ENCODE results near the gene C2orf49.
A peak's percentile ranks its signal among the peaks of the same experiment; 100 is the strongest.
"Not testable (repeated sequence)": the region's sequence is repeated elsewhere in the genome, so short reads cannot be mapped to it uniquely, and the experiment has no call there.

The C2orf49 gene

DNA sequence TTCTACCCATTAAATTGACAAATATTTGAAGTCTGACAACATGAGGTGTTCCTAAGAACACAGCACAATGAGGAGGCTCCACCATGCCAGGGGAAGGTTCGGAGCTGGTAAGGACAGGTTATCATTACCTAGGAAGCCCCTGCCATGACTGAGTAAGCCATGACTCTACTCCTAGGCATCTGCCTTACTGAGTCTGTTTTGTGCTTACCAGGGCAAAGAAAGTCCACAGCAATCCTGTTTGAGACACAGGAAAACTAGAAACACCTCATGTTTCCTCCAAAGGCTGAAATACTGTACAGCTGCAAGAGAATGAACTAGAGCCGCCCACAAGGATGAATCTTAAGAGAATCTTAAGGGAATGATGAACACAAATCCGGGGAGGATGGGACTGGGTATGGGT lies 19.4 kb upstream of the C2orf49 start:
- H3K27ac ChIP-seq: no peak overlapping the region
- H3K9me3 ChIP-seq: no peaks in the 10 kb centered on the region
- H4K20me1 ChIP-seq: peaks cover 85% of the 10 kb centered on the region

DNA sequence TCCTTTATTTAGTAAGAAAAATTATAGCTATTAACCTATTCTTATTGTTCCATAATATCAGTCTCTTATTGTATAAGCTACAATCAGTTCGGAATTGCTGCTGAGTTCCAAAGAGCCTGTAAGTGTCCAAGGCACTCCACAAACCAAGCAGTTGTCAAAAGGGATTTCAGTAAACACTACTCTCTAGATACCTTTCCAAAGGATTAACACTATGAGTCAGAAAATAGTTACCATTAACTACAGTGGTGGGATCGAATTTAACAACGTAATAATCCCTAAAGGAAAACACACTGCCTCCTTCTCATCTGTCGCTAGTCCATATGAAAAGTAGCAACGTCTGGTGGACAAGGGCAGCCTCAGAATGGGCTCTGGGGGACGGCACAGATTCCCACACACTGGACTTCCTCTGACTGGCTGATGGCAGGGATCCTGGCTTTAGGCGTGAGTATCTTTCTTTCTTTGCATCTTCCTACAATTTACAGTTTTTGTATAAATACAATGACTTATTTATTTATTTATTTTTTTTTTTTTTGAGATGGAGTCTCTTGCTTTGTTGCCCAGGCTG lies 16.6 kb upstream of the C2orf49 start:
- H3K4me2 ChIP-seq: no peak overlapping the region
- H3K4me3 ChIP-seq: no peak overlapping the region
- peaks cover 94% of the 10 kb centered on the region for H4K20me1 ChIP-seq
- no peak overlapping the region for H3K9ac ChIP-seq
- H3K36me3 ChIP-seq: peaks cover 24% of the 10 kb centered on the region
- no peak for TF ChIP-seq Cebpa-rat (IDR thresholded peaks at IDR 0.05)
- H3K4me1 ChIP-seq: peaks cover 33% of the 10 kb centered on the region
- no peak overlapping the region for H3K27ac ChIP-seq
- H3K9me3 ChIP-seq: no peaks in the 10 kb centered on the region
- no peaks in the 10 kb centered on the region for H3K27me3 ChIP-seq

More for the DNA sequence above, 19.4 kb upstream of the C2orf49 start:
- no peak overlapping the region for H3K9ac ChIP-seq
- peaks cover 4% of the 10 kb centered on the region for H3K36me3 ChIP-seq
- H3K4me3 ChIP-seq: no peak overlapping the region
- no peak for TF ChIP-seq Cebpa-rat (IDR thresholded peaks at IDR 0.05)
- H3K27me3 ChIP-seq: no peaks in the 10 kb centered on the region
- H3K4me1 ChIP-seq: peaks cover 5% of the 10 kb centered on the region
- no peak overlapping the region for H3K4me2 ChIP-seq

DNA sequence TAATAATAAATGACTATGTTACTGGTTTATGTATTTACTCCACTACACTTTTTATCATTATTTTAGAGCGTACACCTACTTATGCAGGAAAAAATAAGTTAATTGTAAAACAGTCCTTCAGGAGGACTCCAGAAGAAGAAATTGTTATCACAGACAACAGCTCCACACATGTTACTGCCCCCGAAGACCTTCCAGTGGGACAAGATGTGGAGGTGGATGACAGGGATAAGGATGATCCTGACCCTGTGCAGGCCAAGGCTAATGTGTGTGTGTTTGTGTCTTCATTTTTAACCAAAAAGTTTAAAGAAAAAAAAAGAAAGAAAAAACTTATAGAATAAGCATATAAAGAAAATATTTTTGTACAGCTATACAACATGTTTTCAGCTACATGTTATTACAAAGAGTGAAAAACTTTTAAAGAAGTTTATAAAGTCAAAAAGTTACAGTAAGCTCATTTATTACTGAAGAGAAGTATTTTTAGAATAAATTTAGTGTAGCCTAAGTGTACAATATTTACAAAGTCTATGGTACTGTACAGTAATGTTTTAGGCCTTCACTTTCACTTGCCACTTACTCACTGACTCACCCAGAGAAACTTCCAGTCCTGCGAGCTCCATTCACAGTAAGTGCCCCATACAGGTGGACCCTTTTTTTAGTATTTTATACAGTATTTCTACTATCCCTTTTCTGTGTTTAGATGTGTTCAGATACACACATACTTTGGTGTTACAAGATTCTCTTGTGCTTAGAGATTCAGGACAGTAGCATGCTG lies 15.3 kb upstream of the C2orf49 start:
- Histone ChIP-seq H3K4me3 (no peak overlapping the region), H3K27ac (no peak overlapping the region), H3K4me2 (no peak overlapping the region), H3K27me3 (no peaks in the 10 kb centered on the region), H3K4me1 (peaks cover 34% of the 10 kb centered on the region), H3K9ac (no peak overlapping the region), H4K20me1 (peaks cover 94% of the 10 kb centered on the region), H3K9me3 (no peaks in the 10 kb centered on the region), H3K36me3 (peaks cover 29% of the 10 kb centered on the region)
- TF ChIP-seq Cebpa-rat (IDR thresholded peaks at IDR 0.05): no peak

DNA sequence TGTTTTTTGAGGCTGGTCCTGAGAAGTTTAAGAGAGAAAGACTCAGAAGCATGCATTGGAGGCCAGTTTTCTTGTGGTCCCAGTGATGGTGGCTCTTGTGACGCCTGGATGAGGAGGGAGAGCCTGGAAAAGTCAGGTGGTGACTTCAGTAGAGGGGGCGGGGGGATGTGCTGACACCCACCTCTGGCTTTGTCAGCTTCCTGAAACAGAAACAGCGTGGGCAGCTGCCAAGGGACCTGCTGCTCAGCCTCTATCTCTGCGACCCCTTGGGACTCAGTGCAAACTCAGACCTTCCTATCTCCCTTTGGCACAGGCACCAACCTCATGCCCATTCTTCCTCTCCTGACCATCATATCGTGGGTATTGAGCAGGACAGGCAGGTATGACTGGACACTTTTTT lies 14.2 kb upstream of the C2orf49 start:
- no peaks in the 10 kb centered on the region for H3K27me3 ChIP-seq
- H3K4me3 ChIP-seq: no peak overlapping the region
- no peak overlapping the region for H3K27ac ChIP-seq
- H3K9me3 ChIP-seq: no peaks in the 10 kb centered on the region
- peaks cover 29% of the 10 kb centered on the region for H3K36me3 ChIP-seq
- H3K4me2 ChIP-seq: peak overlapping the region; percentile 60
- peaks cover 43% of the 10 kb centered on the region for H3K4me1 ChIP-seq
- no peak for TF ChIP-seq Cebpa-rat (IDR thresholded peaks at IDR 0.05)
- H3K9ac ChIP-seq: no peak overlapping the region
- H4K20me1 ChIP-seq: peaks cover 94% of the 10 kb centered on the region

DNA sequence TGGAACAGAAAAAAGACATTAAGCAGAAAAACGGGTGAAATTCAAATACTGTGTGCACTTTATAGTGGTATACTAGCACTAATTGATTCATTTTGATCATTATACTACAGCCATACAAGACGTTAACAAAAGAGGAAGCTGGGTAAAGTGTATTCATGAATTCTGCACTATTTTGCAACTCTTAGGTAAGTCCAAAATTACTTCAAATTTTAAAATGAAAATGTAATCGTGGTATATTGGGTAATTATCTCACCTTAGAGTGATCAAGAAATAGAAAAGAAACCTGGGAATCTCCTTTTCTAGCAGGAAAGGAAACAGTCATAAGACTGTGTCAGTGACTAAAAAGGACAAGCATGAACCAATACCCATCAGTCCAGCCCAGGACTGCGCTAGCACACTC lies 13.2 kb upstream of the C2orf49 start:
- H3K9me3 ChIP-seq: no peaks in the 10 kb centered on the region
- no peaks in the 10 kb centered on the region for H3K27me3 ChIP-seq
- no peak overlapping the region for H3K9ac ChIP-seq
- H4K20me1 ChIP-seq: peaks cover 84% of the 10 kb centered on the region
- no peak overlapping the region for H3K4me3 ChIP-seq
- H3K4me2 ChIP-seq: peak overlapping the region; percentile 60
- peaks cover 29% of the 10 kb centered on the region for H3K36me3 ChIP-seq
- no peak for TF ChIP-seq Cebpa-rat (IDR thresholded peaks at IDR 0.05)
- peaks cover 52% of the 10 kb centered on the region for H3K4me1 ChIP-seq
- H3K27ac ChIP-seq: no peak overlapping the region

DNA sequence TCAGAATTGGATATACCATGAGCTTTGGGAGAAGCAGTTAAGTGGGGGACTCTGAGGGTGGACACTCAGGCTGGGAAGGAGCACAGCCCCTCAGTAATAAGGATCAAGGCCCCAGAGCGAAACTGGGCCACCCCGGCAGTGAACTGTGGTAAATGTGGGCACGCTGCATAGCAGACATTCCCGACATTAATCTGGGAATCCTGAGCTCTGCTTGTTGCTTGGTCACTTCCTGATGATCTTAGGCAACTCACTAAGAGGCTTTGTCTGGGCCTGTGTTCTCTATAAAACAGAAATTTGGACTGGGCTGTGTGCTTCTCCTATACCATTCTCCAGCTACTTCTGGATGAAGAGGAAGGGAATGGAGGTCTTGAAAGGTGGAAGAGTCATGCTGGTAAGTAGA lies 12.6 kb upstream of the C2orf49 start:
- H4K20me1 ChIP-seq: peaks cover 84% of the 10 kb centered on the region

DNA sequence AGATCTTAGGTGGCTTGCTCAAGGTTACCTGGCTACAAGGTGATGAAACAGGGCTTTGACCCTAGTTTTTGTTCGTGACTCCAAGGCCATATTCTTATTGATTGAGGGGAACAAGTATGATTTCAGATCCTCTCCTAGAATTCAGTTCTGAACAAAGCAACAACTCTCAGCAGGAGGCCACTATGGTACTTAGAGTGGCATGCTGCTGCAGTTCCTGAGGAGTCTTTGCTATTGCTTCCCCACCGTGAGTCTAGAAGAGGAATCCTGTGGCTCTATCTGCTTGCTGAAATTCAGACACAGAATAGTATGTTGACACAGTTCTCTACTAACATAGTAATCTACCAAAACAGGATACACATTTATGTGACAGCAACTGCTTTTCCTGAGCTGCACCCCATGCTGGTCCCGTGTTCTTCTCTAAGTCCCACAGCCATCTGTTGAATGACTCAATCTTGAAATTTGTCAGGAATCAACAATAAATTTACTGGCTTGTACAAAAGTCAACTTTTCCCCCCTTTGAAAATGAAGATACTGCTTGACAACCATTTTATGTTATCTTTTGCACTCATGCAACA lies 11.9 kb upstream of the C2orf49 start:
- TF ChIP-seq Cebpa-rat (IDR thresholded peaks at IDR 0.05): no peak
- Histone ChIP-seq H3K9me3 (no peaks in the 10 kb centered on the region), H3K4me2 (no peak overlapping the region), H3K4me3 (no peak overlapping the region), H3K9ac (no peak overlapping the region), H3K36me3 (peaks cover 29% of the 10 kb centered on the region), H4K20me1 (peaks cover 77% of the 10 kb centered on the region), H3K27ac (no peak overlapping the region), H3K4me1 (peaks cover 58% of the 10 kb centered on the region), H3K27me3 (no peaks in the 10 kb centered on the region)

More for the DNA sequence above, 12.6 kb upstream of the C2orf49 start:
- H3K27ac ChIP-seq: 0 out of 2 replicates have a peak overlapping the region, but pooled peaks have one; percentile 13
- H3K27me3 ChIP-seq: no peaks in the 10 kb centered on the region
- H3K4me3 ChIP-seq: no peak overlapping the region
- H3K9me3 ChIP-seq: no peaks in the 10 kb centered on the region
- peaks cover 29% of the 10 kb centered on the region for H3K36me3 ChIP-seq
- no peak overlapping the region for H3K9ac ChIP-seq
- peaks cover 52% of the 10 kb centered on the region for H3K4me1 ChIP-seq
- no peak overlapping the region for H3K4me2 ChIP-seq
- TF ChIP-seq Cebpa-rat (IDR thresholded peaks at IDR 0.05): no peak

DNA sequence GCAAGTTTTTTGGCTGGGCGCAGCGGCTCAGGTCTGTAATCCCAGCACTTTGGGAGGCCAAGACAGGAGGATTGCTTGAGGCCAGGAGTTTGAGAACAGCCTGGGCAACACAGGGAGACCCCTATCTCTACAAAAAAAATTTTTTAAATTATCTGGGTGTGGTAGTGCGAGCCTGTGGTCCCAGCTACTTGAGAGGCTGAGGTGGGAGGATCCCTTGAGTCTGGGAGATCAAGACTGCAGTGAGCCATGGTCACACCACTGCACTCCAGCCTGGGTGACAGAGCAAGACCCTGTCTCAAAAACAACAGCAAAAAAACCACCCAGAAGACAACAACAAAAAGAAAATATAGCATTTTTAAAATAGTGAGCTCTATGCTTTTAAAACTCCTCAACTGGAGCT lies 10.1 kb upstream of the C2orf49 start:
- Histone ChIP-seq H3K4me2 (peak overlapping the region; percentile 96; the same call in 1 of the 2 replicates), H4K20me1 (peaks cover 59% of the 10 kb centered on the region), H3K4me1 (peaks cover 62% of the 10 kb centered on the region), H3K36me3 (peaks cover 29% of the 10 kb centered on the region)
- H3K9me3 ChIP-seq, H3K27me3 ChIP-seq, H3K27ac ChIP-seq, H3K4me3 ChIP-seq, H3K9ac ChIP-seq: not testable (repeated sequence)

DNA sequence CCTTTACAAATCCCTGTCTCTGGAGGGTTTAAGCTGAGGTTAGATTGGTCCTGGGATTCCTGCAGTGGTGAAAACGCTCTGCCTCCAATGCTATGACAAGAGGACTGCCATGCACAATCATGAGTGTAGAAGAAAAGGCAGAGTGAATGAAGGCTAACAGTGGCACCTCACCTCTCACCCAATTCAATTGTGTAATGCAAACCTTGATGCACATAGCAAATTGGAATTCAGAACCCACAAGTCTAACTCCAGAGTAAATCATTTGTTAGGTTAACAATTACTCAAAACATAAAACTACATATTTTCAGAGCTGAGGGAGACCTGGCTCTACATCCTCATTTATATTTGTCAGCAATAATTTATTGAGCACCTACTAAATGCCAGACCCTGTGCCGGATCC lies 9.7 kb upstream of the C2orf49 start:
- Histone ChIP-seq H3K27ac (no peak overlapping the region), H3K4me2 (peak overlapping the region; percentile 96), H4K20me1 (peaks cover 55% of the 10 kb centered on the region), H3K27me3 (no peaks in the 10 kb centered on the region), H3K9me3 (no peaks in the 10 kb centered on the region), H3K9ac (no peak overlapping the region), H3K4me3 (no peak overlapping the region), H3K4me1 (peaks cover 60% of the 10 kb centered on the region), H3K36me3 (peaks cover 27% of the 10 kb centered on the region)
- no peak for TF ChIP-seq Cebpa-rat (IDR thresholded peaks at IDR 0.05)

Data from BLaER1 (cell line).